H1 (cell line): ENCODE measurements around the gene PRSS2. TPM values are rescaled to one million over a fixed set of nuclear protein-coding genes. Genes with fewer than 3 reads are reported as not detected.
A peak's percentile ranks its signal among the peaks of the same experiment; 100 is the strongest.

ENCODE experiments used
- CTCF ChIA-PET: fragments of 300-600 bp; sonication (Branson Sonifier 250); formaldehyde crosslinking; loops from one replicate; lab custom pipeline; 2021; ENCODE audit not compliant: partially characterized antibody; lab: Charles Lee
- POLR2A ChIA-PET: fragments of 300-600 bp; sonication (Branson Sonifier 250); formaldehyde crosslinking; loops from one replicate; lab custom pipeline; 2021; ENCODE audit warnings: inconsistent platforms; ENCODE audit not compliant: partially characterized antibody; lab: Charles Lee
- DNase-seq, 2 experiments: peaks; one replicate each; pipeline versions ENCODE4 v3.0.0 to v3.0.0-alpha.2; 2010 to 2022; ENCODE audit warnings: low spot score in 2 of 2, low read depth in 1 of 2, mixed read lengths in 1 of 2
- FAIRE-seq: peaks from 2 replicates; lab custom pipeline; 2011; peaks lifted over from hg19 to GRCh38; lab: Jason Lieb, UNC
- H2AFZ ChIP-seq: 2 replicates; pipeline ENCODE4 v1.8.1; 2012; ENCODE audit warnings: low read length, inconsistent platforms
- H2AK5ac ChIP-seq: 2 replicates; pipeline ENCODE4 v1.6.1; 2013; ENCODE audit warnings: low read depth, low read length
- H2BK120ac ChIP-seq: replicated peaks from 2 replicates; pipeline ENCODE3; 2013; ENCODE audit warnings: low read depth, low read length, inconsistent platforms
- H2BK12ac ChIP-seq: 2 replicates; pipeline ENCODE4 v1.6.1; 2013; ENCODE audit warnings: low read depth, low read length
- H2BK15ac ChIP-seq: 2 replicates; pipeline ENCODE4 v1.6.1; 2013; ENCODE audit warnings: low read length
- H2BK20ac ChIP-seq: 2 replicates; pipeline ENCODE4 v1.6.1; 2013; ENCODE audit warnings: low read length
- H2BK5ac ChIP-seq: 2 replicates; pipeline ENCODE4 v1.6.1; 2013; ENCODE audit warnings: low read depth, low read length
- H3K14ac ChIP-seq: 2 replicates; pipeline ENCODE4 v1.6.1; 2013; ENCODE audit warnings: inconsistent platforms; ENCODE audit not compliant: insufficient read length
- H3K18ac ChIP-seq: 2 replicates; pipeline ENCODE4 v1.6.1; 2013; ENCODE audit warnings: low read length; ENCODE audit errors: extremely low read depth
- H3K23ac ChIP-seq: 2 replicates; pipeline ENCODE4 v1.6.1; 2013; ENCODE audit warnings: inconsistent platforms; ENCODE audit not compliant: insufficient read length
- H3K23me2 ChIP-seq: 2 replicates; pipeline ENCODE4 v1.6.1; 2013; ENCODE audit warnings: low read depth, low read length
- H3K27ac ChIP-seq: 2 replicates; pipeline ENCODE4 v1.6.1; 2011; ENCODE audit warnings: low read depth, low read length, inconsistent platforms
- H3K27me3 ChIP-seq, 4 experiments: replicated peaks in 1 of 4; 1 replicate in 1 of 4; 2 replicates in 3 of 4; pipeline versions ENCODE4 v1.6.1 to v1.8.1; 2011 to 2013; ENCODE audit warnings: low read length in 3 of 4, mild to moderate bottlenecking in 3 of 4, inconsistent platforms in 2 of 4, mixed read lengths in 2 of 4, moderate library complexity in 1 of 4; ENCODE audit not compliant: control insufficient read depth in 3 of 4, insufficient read depth in 3 of 4; ENCODE audit errors: extremely low read depth in 1 of 4
- H3K36me3 ChIP-seq, 4 experiments: 2 replicates each; pipeline versions ENCODE4 v1.6.1 to v1.8.1; 2011 to 2013; ENCODE audit warnings: mild to moderate bottlenecking in 4 of 4, low read length in 3 of 4, moderate library complexity in 2 of 4, control low read depth in 1 of 4, inconsistent platforms in 1 of 4; ENCODE audit not compliant: insufficient read depth in 4 of 4, control insufficient read depth in 2 of 4
- H3K4ac ChIP-seq: replicated peaks from 2 replicates; pipeline ENCODE3; 2013; ENCODE audit warnings: low read length, low read depth, mixed read lengths, inconsistent platforms; ENCODE audit not compliant: insufficient read length
- H3K4me1 ChIP-seq, 4 experiments: replicated peaks in 1 of 4; 1 replicate in 1 of 4; 2 replicates in 3 of 4; pipeline versions ENCODE4 v1.6.1 to v1.8.1; 2011 to 2013; ENCODE audit warnings: low read length in 3 of 4, inconsistent platforms in 2 of 4, mixed read lengths in 1 of 4; ENCODE audit not compliant: insufficient read depth in 4 of 4, control insufficient read depth in 3 of 4
- H3K4me2 ChIP-seq, 2 experiments: 2 replicates each; pipeline versions ENCODE4 v1.6.1 to v1.8.1; 2011 to 2013; ENCODE audit warnings: low read depth in 2 of 2, low read length in 2 of 2, control low read depth in 1 of 2, inconsistent platforms in 1 of 2, mild to moderate bottlenecking in 1 of 2; ENCODE audit not compliant: insufficient read depth in 1 of 2
- H3K4me3 ChIP-seq, 4 experiments: fragments of 200-600, 300-600 bp in 1 of 4; sonication (generic), shearing (Covaris generic), sonication (Bioruptor Twin) in 1 of 4; 2 replicates each; pipeline versions ENCODE4 v1.5.1 to v1.8.1; 2011 to 2016; ENCODE audit warnings: low read length in 4 of 4, low read depth in 3 of 4, control low read depth in 2 of 4, inconsistent platforms in 2 of 4, mild to moderate bottlenecking in 2 of 4, mixed read lengths in 1 of 4, moderate library complexity in 1 of 4; ENCODE audit not compliant: insufficient read depth in 2 of 4; ENCODE audit errors: extremely low read depth in 1 of 4
- H3K56ac ChIP-seq: replicated peaks from 2 replicates; pipeline ENCODE3; 2013; ENCODE audit warnings: low read depth, mild to moderate bottlenecking, mixed read lengths, low read length, inconsistent platforms; ENCODE audit not compliant: insufficient read length
- H3K79me1 ChIP-seq: 2 replicates; pipeline ENCODE4 v1.6.1; 2013; ENCODE audit warnings: low read depth, low read length, control low read depth
- H3K79me2 ChIP-seq, 2 experiments: 2 replicates each; pipeline versions ENCODE4 v1.6.1 to v1.8.1; 2012 to 2013; ENCODE audit warnings: low read length in 2 of 2, mild to moderate bottlenecking in 2 of 2, inconsistent platforms in 1 of 2; ENCODE audit not compliant: insufficient read depth in 2 of 2, control insufficient read depth in 1 of 2
- H3K9ac ChIP-seq, 4 experiments: replicated peaks in 1 of 4; 1 replicate in 1 of 4; 2 replicates in 3 of 4; pipeline versions ENCODE4 v1.6.1 to v1.8.1; 2011 to 2013; ENCODE audit warnings: low read depth in 3 of 4, low read length in 3 of 4, control low read depth in 2 of 4, mild to moderate bottlenecking in 2 of 4, moderate library complexity in 2 of 4, inconsistent platforms in 1 of 4; ENCODE audit errors: extremely low read depth in 1 of 4
- H3K9me3 ChIP-seq, 2 experiments: 2 replicates each; pipeline versions ENCODE4 v1.6.1 to v1.8.1; 2012 to 2013; ENCODE audit warnings: mild to moderate bottlenecking in 2 of 2, moderate library complexity in 2 of 2, control low read depth in 1 of 2, inconsistent platforms in 1 of 2, low read depth in 1 of 2, low read length in 1 of 2, mixed read lengths in 1 of 2; ENCODE audit not compliant: insufficient read depth in 2 of 2
- H4K20me1 ChIP-seq, 2 experiments: replicated peaks in 1 of 2; 2 replicates each; pipeline versions ENCODE3 to v1.8.1; 2011 to 2013; ENCODE audit warnings: inconsistent platforms in 2 of 2, low read length in 2 of 2, mild to moderate bottlenecking in 1 of 2; ENCODE audit not compliant: insufficient read depth in 2 of 2, control insufficient read depth in 1 of 2
- H4K5ac ChIP-seq: 2 replicates; pipeline ENCODE4 v1.6.1; 2013; ENCODE audit warnings: low read length, low read depth, mixed read lengths, inconsistent platforms; ENCODE audit not compliant: insufficient read length
- H4K8ac ChIP-seq: 2 replicates; pipeline ENCODE4 v1.8.0; 2013; ENCODE audit warnings: mild to moderate bottlenecking, moderate library complexity, low read length, inconsistent platforms; ENCODE audit not compliant: insufficient read depth; ENCODE audit errors: extremely low read depth
- H4K91ac ChIP-seq: replicated peaks from 2 replicates; pipeline ENCODE3; 2013; ENCODE audit warnings: low read length, mixed read lengths, inconsistent platforms; ENCODE audit not compliant: insufficient read length
- CEBPB ChIP-seq: IDR thresholded peaks from 2 replicates; pipeline ENCODE4 v1.6.1; 2012; ENCODE audit warnings: low read depth, low read length
- EP300 ChIP-seq, 2 experiments: IDR thresholded peaks; 1 replicate in 1 of 2; 2 replicates in 1 of 2; pipeline ENCODE4 v1.6.1; 2011 to 2012; ENCODE audit warnings: low read depth in 2 of 2, low read length in 2 of 2, mild to moderate bottlenecking in 2 of 2, borderline replicate concordance in 1 of 2, inconsistent platforms in 1 of 2, moderate library complexity in 1 of 2
- JUN ChIP-seq: IDR thresholded peaks from 2 replicates; pipeline ENCODE4 v1.6.1; 2011; ENCODE audit warnings: low read depth, mild to moderate bottlenecking, improper control_type of control experiment, low read length
- JUND ChIP-seq: IDR thresholded peaks from 2 replicates; pipeline ENCODE4 v1.6.1; 2011; ENCODE audit warnings: mild to moderate bottlenecking, improper control_type of control experiment, low read length
- POLR2A ChIP-seq, 2 experiments: IDR thresholded peaks; 1 replicate in 1 of 2; 2 replicates in 1 of 2; pipeline ENCODE4 v1.6.1; 2011; ENCODE audit warnings: low read depth in 2 of 2, low read length in 2 of 2, mild to moderate bottlenecking in 2 of 2; ENCODE audit errors: control extremely low read depth in 1 of 2
- POLR2AphosphoS5 ChIP-seq: IDR thresholded peaks from 2 replicates; pipeline ENCODE4 v1.6.1; 2011; ENCODE audit warnings: low read depth, low read length
- RBBP5 ChIP-seq: IDR thresholded peaks from 2 replicates; pipeline ENCODE4 v1.7.1; 2012; ENCODE audit warnings: low read depth, mild to moderate bottlenecking, inconsistent platforms, low read length, moderate library complexity, borderline replicate concordance
- SP1 ChIP-seq: IDR thresholded peaks from 2 replicates; pipeline ENCODE4 v1.6.1; 2011; ENCODE audit warnings: low read depth, low read length
- SUZ12 ChIP-seq: fragments of 200-600 bp; sonication (generic); IDR thresholded peaks from 2 replicates; pipeline ENCODE4 v1.6.1; 2012; ENCODE audit warnings: mild to moderate bottlenecking, inconsistent platforms, low read length, moderate library complexity, mixed read lengths
- TAF1 ChIP-seq: IDR thresholded peaks from 2 replicates; pipeline ENCODE4 v1.6.1; 2011; ENCODE audit warnings: mild to moderate bottlenecking, low read depth, low read length
- TBP ChIP-seq: IDR thresholded peaks from 2 replicates; pipeline ENCODE4 v1.6.1; 2011; ENCODE audit warnings: low read depth, low read length, improper control_type of control experiment
- TEAD4 ChIP-seq: IDR thresholded peaks from 2 replicates; pipeline ENCODE4 v1.6.1; 2012; ENCODE audit warnings: low read depth, low read length, inconsistent platforms, mixed read lengths
- WGBS, 2 experiments: shearing (Covaris generic) in 1 of 2; methylation state at CpG; one replicate each; pipeline versions ENCODE4 v1.1.6 to v1.1.7; 2013 to 2015; ENCODE audit warnings: low lambda C conversion rate in 2 of 2, mixed read lengths in 2 of 2, inconsistent platforms in 1 of 2, low coverage in 1 of 2, missing lambda C conversion rate in 1 of 2; ENCODE audit not compliant: insufficient replicate concordance in 2 of 2, insufficient coverage in 1 of 2, insufficient read length in 1 of 2; ENCODE audit errors: extremely low coverage in 1 of 2, missing lambda C conversion rate in 1 of 2; 5-methylcytosine and 5-hydroxymethylcytosine counted together
- polyA plus RNA-seq, 7 experiments: library from polyadenylated mRNA; depleted of rRNA in 3 of 7; stranded (reverse) in 5 of 7; unstranded in 2 of 7; fragments of >200 nt in 5 of 7; fragments of 200-250 nt in 2 of 7; gene quantifications; 1 replicate in 5 of 7; 2 replicates in 1 of 7; 4 replicates in 1 of 7; pipeline versions ENCODE4 v1.2.1 to v1.2.3, GENCODE V29; 2011 to 2013; ENCODE audit warnings: missing spikeins in 2 of 7, mixed read lengths in 2 of 7
- total RNA-seq: library from RNA; stranded (reverse); fragmentation: NEBNext Ultra II Directional; extraction: Animal tissue kit (Norgen Biotek cat#: 25700); gene quantifications from 2 replicates; pipeline ENCODE4 v1.2.1, GENCODE V29; 2021

The PRSS2 gene
- total and polyA plus RNA-seq, 2 of the 8 experiments (the other 6 are each of a cell fraction or from before 2014, with no cell fraction given) = not detected

- Histone ChIP-seq H3K4me3 (peak overlapping the region in 3 of 4 experiments; percentile 9 to 33 (median 12); a peak in 3 of 8 replicates), H3K4me2 (peak overlapping the region; percentile 43 to 53)
- no peak for FAIRE-seq
Measured at GRCh38 chr7:142813226-142813625, 42.5 kb downstream of the PRSS2 start.

More at GRCh38 chr7:142813226-142813625, 42.5 kb downstream of the PRSS2 start:
- H3K4ac ChIP-seq = no peak overlapping the region
- no peak overlapping the region; the same call in 1 of the 2 replicates for H2BK20ac ChIP-seq
- 0% methylated on average over 2 of the region's 2 CpGs; no CpG with 5 or more reads in 1 of the 2 experiments for WGBS, 2 experiments
- H3K14ac ChIP-seq = no peak overlapping the region
- no peak overlapping the region for H3K23ac ChIP-seq
- H3K4me1 ChIP-seq = peaks cover 10 to 23% (median 17%) of the 10 kb centered on the region in 4 experiments
- CTCF ChIA-PET = interaction anchor here (0.7 to 18.9 kb wide), 29 partner anchors 8 to 402 kb away, joined by 3 to 430 read pairs (median 5); partner anchors contain the start of gene PRSS2
- H2BK12ac ChIP-seq = peak overlapping the region; percentile 94
- no peak overlapping the region for H2AFZ ChIP-seq
- peak overlapping the region; percentile 1 for H4K91ac ChIP-seq
- no peak overlapping the region for H2BK15ac ChIP-seq
- H3K18ac ChIP-seq = peak overlapping the region; percentile 88
- no peak overlapping the region for H3K56ac ChIP-seq
- 0 out of 2 replicates have a peak overlapping the region, but pooled peaks have one; percentile 30 for H3K27ac ChIP-seq
- no peaks in the 10 kb centered on the region; a peak in 1 of 8 replicates for H3K36me3 ChIP-seq
- peak; percentile 54; the same call in 1 of the 2 replicates for TF ChIP-seq JUN
- no peak for TF ChIP-seq RBBP5
- peak in 1 of 2 experiments; percentile 80; a peak in 2 of 3 replicates for TF ChIP-seq POLR2A (IDR thresholded peaks at IDR 0.05; ENCODE audit: control extremely low read depth in 1 of 2, low read depth in 2 of 2, low read length in 2 of 2)
- peak; percentile 73 for TF ChIP-seq TEAD4
- peak; percentile 84 for TF ChIP-seq JUND
- TF ChIP-seq TAF1 = peak; percentile 54
- TF ChIP-seq CEBPB = no peak
- no peak for TF ChIP-seq SP1
- TF ChIP-seq POLR2AphosphoS5 = 0 out of 2 replicates have a peak, but pooled peaks have one; percentile 34
- TF ChIP-seq EP300 (IDR thresholded peaks at IDR 0.05; ENCODE audit: borderline replicate concordance in 1 of 2, low read depth in 2 of 2, low read length in 2 of 2) = peak in 1 of 2 experiments; percentile 21; a peak in 1 of 3 replicates
- TF ChIP-seq SUZ12 = no peak
- TF ChIP-seq TBP = 0 out of 2 replicates have a peak, but pooled peaks have one; percentile 29
- TF ChIP-seq, all 59 proteins: peak for 8
- POLR2A ChIA-PET = interaction anchor here (1.1 to 2.4 kb wide), 2 partner anchors 14 to 17 kb away, joined by 4 to 18 read pairs; no protein-coding TSS in a partner anchor
- H2BK120ac ChIP-seq = peak overlapping the region; percentile 30
- peak overlapping the region; percentile 87; the same call in 1 of the 2 replicates for H2BK5ac ChIP-seq
- H3K9me3 ChIP-seq = no peaks in the 10 kb centered on the region
- H4K20me1 ChIP-seq = no peaks in the 10 kb centered on the region
- H3K79me1 ChIP-seq = no peaks in the 10 kb centered on the region
- no peaks in the 10 kb centered on the region for H3K79me2 ChIP-seq
- no peaks in the 10 kb centered on the region for H3K27me3 ChIP-seq
- no peaks in the 10 kb centered on the region for H3K23me2 ChIP-seq
- no peak overlapping the region for H3K9ac ChIP-seq
- H4K8ac ChIP-seq = no peak overlapping the region
- 0 out of 2 replicates have a peak overlapping the region, but pooled peaks have one; percentile 4 for H2AK5ac ChIP-seq
- DNase-seq = peak in 1 of 2 experiments; percentile 73
- no peak overlapping the region for H4K5ac ChIP-seq
